SK-N-MC (cell line): ENCODE measurements around the gene RALGAPA2.

Experiments used
- EZH2 ChIP-seq: fragments of 200-600 bp; sonication (generic); IDR thresholded peaks from one replicate; pipeline ENCODE4 v1.6.1; 2017; ENCODE audit warnings: antibody characterized with exemption
- FOXP2 ChIP-seq: optimal IDR thresholded peaks from 2 replicates; pipeline ENCODE3; 2011; ENCODE audit warnings: mild to moderate bottlenecking, moderate library complexity; ENCODE audit not compliant: insufficient read depth; ENCODE audit errors: extremely low read length, control extremely low read depth
- POLR2AphosphoS5 ChIP-seq: IDR thresholded peaks from 2 replicates; pipeline ENCODE4 v1.6.1; 2012; ENCODE audit warnings: mild to moderate bottlenecking, low read depth, low read length, borderline replicate concordance

DNA sequence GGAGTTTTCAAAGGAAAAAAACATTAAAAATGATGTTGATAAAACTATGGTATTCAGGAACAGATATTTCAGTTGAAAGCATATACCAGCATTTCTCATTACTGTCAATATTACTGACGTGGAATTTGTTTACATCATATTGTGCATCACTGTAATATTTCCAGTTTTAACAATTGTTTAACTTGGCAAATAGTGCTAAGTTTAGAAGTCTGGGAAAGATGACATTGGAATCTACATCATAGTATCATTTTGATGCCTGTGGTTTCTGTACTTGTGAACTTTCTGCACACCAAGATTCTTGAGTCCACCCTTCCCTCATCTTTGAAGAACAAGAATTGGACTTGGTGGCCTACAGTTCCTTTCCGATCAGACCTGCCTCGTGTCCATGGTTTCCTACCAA is 98.1 kb downstream of the RALGAPA2 start:
- TF ChIP-seq EZH2 (no peak), POLR2AphosphoS5 (no peak), FOXP2 (no peak)
